A673 (cell line): ENCODE measurements around the gene AKT3. TPM values are rescaled to one million over a fixed set of nuclear protein-coding genes. Genes with fewer than 3 reads are reported as not detected.

Experiments
- BruUV-seq: library from RNA; stranded (reverse); fragments of 400-500 nt; replicated peaks from 2 replicates; lab custom pipeline; 2021; lab: Mats Ljungman, UMichigan
- CTCF ChIA-PET: fragments of 300-600 bp; sonication (Branson Sonifier 250); formaldehyde crosslinking; loops from one replicate; lab custom pipeline; 2022; ENCODE audit warnings: antibody characterized with exemption; lab: Charles Lee
- POLR2A ChIA-PET: fragments of 300-600 bp; sonication (Branson Sonifier 250); formaldehyde crosslinking; loops from one replicate; lab custom pipeline; 2022; ENCODE audit warnings: antibody characterized with exemption; ENCODE audit not compliant: low non-redundant PET; lab: Charles Lee
- DNase-seq: peaks from one replicate; pipeline ENCODE4 v3.0.0-alpha.2; 2015; ENCODE audit warnings: low spot score
- H3K27ac ChIP-seq: fragments of 200-600 bp; sonication (generic); 2 replicates; pipeline ENCODE4 v1.5.1; 2016; ENCODE audit warnings: mixed run types, low read depth, mild to moderate bottlenecking, mixed read lengths, antibody characterized with exemption, low read length; ENCODE audit not compliant: poor library complexity, severe bottlenecking
- H3K27me3 ChIP-seq: fragments of 200-600 bp; sonication (generic); replicated peaks from 2 replicates; pipeline ENCODE4 v1.6.1; 2017; ENCODE audit warnings: mixed run types, low read depth, mild to moderate bottlenecking, mixed read lengths, antibody characterized with exemption, low read length; ENCODE audit not compliant: insufficient read depth, poor library complexity
- H3K36me3 ChIP-seq: fragments of 200-600 bp; sonication (generic); 2 replicates; pipeline ENCODE4 v1.6.1; 2016; ENCODE audit warnings: mixed run types, mild to moderate bottlenecking, mixed read lengths, antibody characterized with exemption, low read length; ENCODE audit not compliant: insufficient read depth, poor library complexity, severe bottlenecking
- H3K4me1 ChIP-seq: fragments of 200-600 bp; sonication (generic); 2 replicates; pipeline ENCODE4 v1.6.1; 2017; ENCODE audit warnings: mixed run types, mild to moderate bottlenecking, mixed read lengths, antibody characterized with exemption, low read length; ENCODE audit not compliant: insufficient read depth, poor library complexity, severe bottlenecking
- H3K4me3 ChIP-seq: fragments of 200-600 bp; sonication (generic); 2 replicates; pipeline ENCODE4 v1.5.1; 2016; ENCODE audit warnings: low read depth, mixed run types, mild to moderate bottlenecking, mixed read lengths, low read length; ENCODE audit not compliant: poor library complexity, severe bottlenecking
- H3K9me3 ChIP-seq: fragments of 200-600 bp; sonication (generic); 2 replicates; pipeline ENCODE4 v1.6.1; 2016; ENCODE audit warnings: mixed run types, low read depth, mild to moderate bottlenecking, mixed read lengths, antibody characterized with exemption, low read length; ENCODE audit not compliant: poor library complexity, severe bottlenecking
- CTCF ChIP-seq: fragments of 300-800, 200-600 bp; sonication (generic); conservative IDR thresholded peaks from 2 replicates; pipeline ENCODE4 v1.5.1; 2017; ENCODE audit warnings: low read depth, mild to moderate bottlenecking, antibody characterized with exemption, low read length, moderate library complexity, mixed read lengths
- EZH2 ChIP-seq: fragments of 200-600 bp; sonication (generic); IDR thresholded peaks from 2 replicates; pipeline ENCODE4 v1.6.1; 2017; ENCODE audit warnings: borderline replicate concordance, low read depth, mild to moderate bottlenecking, mixed read lengths, antibody characterized with exemption, low read length; ENCODE audit not compliant: poor library complexity, severe bottlenecking
- intact Hi-C: fragments of 100-400 bp; cut with micrococcal nuclease; formaldehyde crosslinking; loops from one replicate; pipeline ENCODE4 v1.10.0; 2022; ENCODE audit not compliant: unreplicated experiment
- total RNA-seq: library from RNA; stranded (reverse); gene quantifications from 2 replicates; pipeline ENCODE4 v1.2.3, GENCODE V29; 2021

The AKT3 gene
- total RNA-seq, 1 experiment from 2014 or later = 14.4 TPM

GRCh38 chr1:243892456-243892855 is 42.4 kb upstream of the AKT3 start:
- Histone ChIP-seq H3K4me3 (no peak overlapping the region), H3K27me3 (no peaks in the 10 kb centered on the region), H3K36me3 (no peaks in the 10 kb centered on the region), H3K9me3 (no peaks in the 10 kb centered on the region), H3K27ac (no peak overlapping the region), H3K4me1 (no peaks in the 10 kb centered on the region)
- TF ChIP-seq EZH2 = no peak
- no peak for TF ChIP-seq CTCF
- no peak for DNase-seq
- BruUV-seq = no TSS peak
- intact Hi-C loops = no loop called here
- CTCF ChIA-PET = no interaction called here
- POLR2A ChIA-PET = no interaction called here

DNA sequence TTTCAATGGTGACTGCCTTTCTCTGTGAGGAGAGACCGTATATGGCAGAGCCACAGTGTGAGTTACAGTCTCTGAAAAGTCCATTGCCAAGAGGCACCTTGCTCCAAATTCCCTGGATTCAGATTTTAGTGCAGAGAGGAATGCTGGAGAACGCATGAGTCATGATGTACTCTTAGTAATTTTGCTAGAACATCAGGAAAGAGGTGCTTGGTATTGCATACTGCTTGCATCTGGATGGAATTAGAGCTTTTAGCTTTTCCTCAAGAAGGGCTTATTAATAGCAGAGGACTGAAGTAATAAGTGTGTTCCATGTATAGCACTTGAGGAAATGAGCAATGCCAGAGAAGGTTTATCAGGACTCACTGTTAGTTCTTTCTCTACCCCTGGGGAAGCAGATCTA is 40.5 kb upstream of the AKT3 start:
- no peak for DNase-seq

DNA sequence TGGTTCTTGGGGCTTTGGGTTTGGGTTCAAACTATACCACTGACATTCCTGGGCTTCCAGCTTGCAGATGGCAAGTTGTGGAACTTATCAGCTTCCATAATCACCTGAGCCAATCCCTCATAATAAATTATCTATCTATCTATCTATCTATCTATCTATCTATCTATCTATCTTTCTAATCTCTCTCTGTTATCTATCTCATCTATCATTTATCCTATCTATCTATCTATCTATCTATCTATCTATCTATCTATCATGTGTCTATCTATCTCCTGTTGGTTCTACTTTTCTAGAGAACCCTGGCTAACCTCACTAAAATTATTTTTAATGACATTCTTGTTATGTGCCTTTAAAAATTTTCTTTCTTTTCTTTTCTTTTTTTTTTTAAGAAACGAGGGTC is 35.8 kb upstream of the AKT3 start:
- ChIA-PET POLR2A (no interaction called here), CTCF (no interaction called here)
- no peak for TF ChIP-seq CTCF
- no peak for TF ChIP-seq EZH2
- Histone ChIP-seq H3K4me3 (no peak overlapping the region), H3K27me3 (no peaks in the 10 kb centered on the region), H3K9me3 (no peaks in the 10 kb centered on the region), H3K36me3 (no peaks in the 10 kb centered on the region), H3K27ac (no peak overlapping the region), H3K4me1 (no peaks in the 10 kb centered on the region)
- DNase-seq = no peak
- intact Hi-C loops = no loop called here
- no TSS peak for BruUV-seq

More for the DNA sequence above, 40.5 kb upstream of the AKT3 start:
- Histone ChIP-seq H3K4me3 (no peak overlapping the region), H3K9me3 (no peaks in the 10 kb centered on the region), H3K4me1 (no peaks in the 10 kb centered on the region), H3K27ac (no peak overlapping the region), H3K27me3 (no peaks in the 10 kb centered on the region), H3K36me3 (no peaks in the 10 kb centered on the region)
- intact Hi-C loops = no loop called here
- CTCF ChIA-PET = no interaction called here
- POLR2A ChIA-PET = no interaction called here
- BruUV-seq = no TSS peak
- TF ChIP-seq CTCF (no peak), EZH2 (no peak)
